Fibroblast of lung (primary cell): ENCODE measurements around the gene LYSMD2. TPM values are rescaled to one million over a fixed set of nuclear protein-coding genes. Genes with fewer than 3 reads are reported as not detected.

ENCODE experiments used
- DNase-seq, 2 donors: peaks; one replicate each; pipeline versions ENCODE4 v3.0.0 to v3.0.0-alpha.2; 2010; ENCODE audit warnings: low read depth in 2 of 2
- H2AFZ ChIP-seq: 2 replicates; pipeline ENCODE4 v1.5.1; 2012; ENCODE audit warnings: low read length, control low read depth, inconsistent platforms
- H3K27ac ChIP-seq: 2 replicates; pipeline ENCODE4 v1.5.1; 2011; ENCODE audit warnings: low read length, control low read depth; ENCODE audit not compliant: insufficient read depth
- H3K27me3 ChIP-seq: 2 replicates; pipeline ENCODE4 v1.5.1; 2011; ENCODE audit warnings: mild to moderate bottlenecking, low read length; ENCODE audit not compliant: control insufficient read depth, insufficient read depth
- H3K36me3 ChIP-seq: 2 replicates; pipeline ENCODE4 v1.5.1; 2011; ENCODE audit warnings: low read length; ENCODE audit not compliant: control insufficient read depth, insufficient read depth
- H3K4me1 ChIP-seq: 2 replicates; pipeline ENCODE4 v1.5.1; 2011; ENCODE audit warnings: low read length; ENCODE audit not compliant: control insufficient read depth, insufficient read depth; ENCODE audit errors: extremely low read depth
- H3K4me2 ChIP-seq: 2 replicates; pipeline ENCODE4 v1.5.1; 2011; ENCODE audit warnings: low read length, control low read depth; ENCODE audit not compliant: insufficient read depth; ENCODE audit errors: extremely low read depth
- H3K4me3 ChIP-seq, 4 experiments: fragments of 200-600 bp in 1 of 4; sonication (generic) in 1 of 4; replicated peaks in 1 of 4; 2 replicates each; pipeline ENCODE4 v1.5.1; 2011 to 2016; ENCODE audit warnings: low read length in 4 of 4, low read depth in 3 of 4, mild to moderate bottlenecking in 3 of 4, control low read depth in 2 of 4, inconsistent platforms in 1 of 4, mixed read lengths in 1 of 4; ENCODE audit not compliant: insufficient read depth in 1 of 4; ENCODE audit errors: control extremely low read depth in 1 of 4
- H3K79me2 ChIP-seq: 2 replicates; pipeline ENCODE4 v1.5.1; 2012; ENCODE audit warnings: mild to moderate bottlenecking, low read length, inconsistent platforms; ENCODE audit not compliant: control insufficient read depth, insufficient read depth
- H3K9ac ChIP-seq: 2 replicates; pipeline ENCODE4 v1.5.1; 2011; ENCODE audit warnings: mild to moderate bottlenecking, low read length, control low read depth; ENCODE audit not compliant: insufficient read depth
- H3K9me3 ChIP-seq: 2 replicates; pipeline ENCODE4 v1.5.1; 2012; ENCODE audit warnings: low read depth, low read length; ENCODE audit not compliant: control insufficient read depth, insufficient read depth
- H4K20me1 ChIP-seq: 2 replicates; pipeline ENCODE4 v1.5.1; 2011; ENCODE audit warnings: low read length; ENCODE audit not compliant: control insufficient read depth, insufficient read depth; ENCODE audit errors: extremely low read depth
- EZH2 ChIP-seq: IDR thresholded peaks from 2 replicates; pipeline ENCODE4 v1.5.1; 2012; ENCODE audit warnings: low read length, control low read depth, mild to moderate bottlenecking; ENCODE audit errors: missing control alignments
- polyA plus RNA-seq, 2 donors: library from polyadenylated mRNA; depleted of rRNA in 1 of 2; stranded (reverse) in 1 of 2; unstranded in 1 of 2; fragments of >200 nt; gene quantifications; 2 replicates each; pipeline ENCODE4 v1.2.1, GENCODE V29; 2011 to 2012; ENCODE audit warnings: missing spikeins in 1 of 2
- total RNA-seq: library from RNA; depleted of rRNA; stranded (reverse); fragments of >200 nt; gene quantifications from 2 replicates; pipeline ENCODE4 v1.2.1, GENCODE V29; 2014
- TF ChIP-seq, protein P1 (sequence below), 2 donors: IDR thresholded peaks in 1 of 2; conservative IDR thresholded peaks in 1 of 2; 1 replicate in 1 of 2; 2 replicates in 1 of 2; pipeline ENCODE4 v1.5.1; 2011 to 2012; ENCODE audit warnings: low read length in 2 of 2, control low read depth in 1 of 2, inconsistent platforms in 1 of 2, low read depth in 1 of 2, mild to moderate bottlenecking in 1 of 2

Gene LYSMD2
- total and polyA plus RNA-seq, 2 donors (not counting 1 experiment from before 2014, with no cell fraction given) = 7.8 to 10.1 TPM

DNA sequence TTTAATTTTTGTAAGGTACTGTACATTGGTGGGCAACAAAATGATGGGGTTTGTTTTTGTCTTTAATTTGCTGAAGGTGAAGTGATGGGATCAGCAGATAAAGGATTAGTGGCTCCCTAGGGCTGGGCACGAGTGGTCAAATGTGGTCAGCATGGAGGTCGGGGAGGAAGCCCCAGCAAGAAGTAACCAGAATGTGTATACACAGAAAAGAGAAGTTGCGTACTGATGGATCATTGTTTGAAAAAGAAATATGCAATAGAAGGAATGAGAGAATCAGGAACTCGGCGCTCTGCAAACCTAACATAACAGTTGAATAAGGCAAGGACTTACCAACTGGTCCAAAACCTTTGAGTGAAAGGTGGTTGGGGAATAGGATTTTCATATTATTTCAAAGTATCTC lies 15.4 kb upstream of the LYSMD2 start:
- Histone ChIP-seq H3K4me2 (no peak overlapping the region), H3K9ac (no peak overlapping the region), H2AFZ (no peak overlapping the region), H3K4me3 (no peak overlapping the region), H3K4me1 (no peaks in the 10 kb centered on the region), H3K79me2 (no peaks in the 10 kb centered on the region), H4K20me1 (no peaks in the 10 kb centered on the region), H3K27ac (no peak overlapping the region), H3K9me3 (no peaks in the 10 kb centered on the region), H3K27me3 (peaks cover 20% of the 10 kb centered on the region), H3K36me3 (no peaks in the 10 kb centered on the region)
- DNase-seq = no peak
- TF ChIP-seq EZH2 = no peak
- TF ChIP-seq, protein P1, sequence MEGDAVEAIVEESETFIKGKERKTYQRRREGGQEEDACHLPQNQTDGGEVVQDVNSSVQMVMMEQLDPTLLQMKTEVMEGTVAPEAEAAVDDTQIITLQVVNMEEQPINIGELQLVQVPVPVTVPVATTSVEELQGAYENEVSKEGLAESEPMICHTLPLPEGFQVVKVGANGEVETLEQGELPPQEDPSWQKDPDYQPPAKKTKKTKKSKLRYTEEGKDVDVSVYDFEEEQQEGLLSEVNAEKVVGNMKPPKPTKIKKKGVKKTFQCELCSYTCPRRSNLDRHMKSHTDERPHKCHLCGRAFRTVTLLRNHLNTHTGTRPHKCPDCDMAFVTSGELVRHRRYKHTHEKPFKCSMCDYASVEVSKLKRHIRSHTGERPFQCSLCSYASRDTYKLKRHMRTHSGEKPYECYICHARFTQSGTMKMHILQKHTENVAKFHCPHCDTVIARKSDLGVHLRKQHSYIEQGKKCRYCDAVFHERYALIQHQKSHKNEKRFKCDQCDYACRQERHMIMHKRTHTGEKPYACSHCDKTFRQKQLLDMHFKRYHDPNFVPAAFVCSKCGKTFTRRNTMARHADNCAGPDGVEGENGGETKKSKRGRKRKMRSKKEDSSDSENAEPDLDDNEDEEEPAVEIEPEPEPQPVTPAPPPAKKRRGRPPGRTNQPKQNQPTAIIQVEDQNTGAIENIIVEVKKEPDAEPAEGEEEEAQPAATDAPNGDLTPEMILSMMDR (conservative IDR thresholded peaks at IDR 0.05 in 1 of 2, IDR thresholded peaks at IDR 0.05 in 1 of 2; ENCODE audit: low read depth in 1 of 2, low read length in 2 of 2) = no peak

DNA sequence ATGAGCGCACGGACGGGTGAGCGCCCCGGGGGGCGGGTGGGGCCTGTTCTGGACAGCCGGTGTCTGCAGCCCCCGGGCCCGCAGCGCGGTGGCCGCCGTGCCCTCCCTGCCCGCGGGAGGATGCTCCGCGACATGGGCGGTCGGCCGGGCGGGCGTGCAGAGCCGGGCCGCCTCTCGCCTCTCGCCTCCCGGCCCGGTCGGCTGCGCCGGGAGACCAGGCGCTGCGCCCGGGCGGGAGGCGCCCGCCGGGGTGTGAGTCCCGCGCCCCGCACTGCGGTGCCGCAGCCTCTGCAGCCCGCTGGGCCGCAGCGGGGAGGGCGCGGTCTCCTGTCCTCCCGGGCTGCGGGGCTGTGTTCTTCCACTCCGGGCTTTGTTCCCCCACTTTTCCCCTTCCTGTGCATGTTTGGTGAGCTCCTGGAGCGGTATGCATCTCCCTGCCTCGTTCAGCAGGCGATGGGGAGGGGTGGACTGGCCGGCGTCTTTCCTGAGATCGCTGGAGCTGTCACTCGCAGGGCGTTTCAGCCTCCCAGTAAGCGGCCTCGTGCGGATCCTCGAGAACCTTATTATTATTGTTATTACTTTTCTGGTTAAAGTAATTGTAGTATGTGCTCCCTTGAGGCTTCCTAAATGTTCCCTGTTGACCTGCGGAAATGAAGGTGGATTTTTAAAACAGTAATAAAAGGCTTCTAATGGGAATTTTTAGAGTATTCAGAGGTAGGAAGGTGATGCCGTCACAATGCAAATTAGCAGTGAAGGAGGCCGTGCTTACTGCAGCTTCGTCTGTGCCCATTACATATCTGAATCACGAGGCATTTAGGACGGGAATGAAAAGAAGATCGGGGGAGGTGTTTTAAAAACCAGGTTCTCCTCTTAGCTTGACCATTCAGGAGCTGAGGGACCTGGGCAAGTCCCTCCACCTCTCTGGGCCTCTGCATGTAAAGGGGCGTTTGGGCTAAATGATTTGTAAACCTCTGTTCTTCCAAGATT lies 14.5 kb upstream of the LYSMD2 start:
- Histone ChIP-seq H3K4me1 (no peaks in the 10 kb centered on the region), H3K9ac (no peak overlapping the region), H3K4me3 (peak overlapping the region; percentile 39 to 70 (median 60)), H3K27me3 (peaks cover 20% of the 10 kb centered on the region), H3K27ac (no peak overlapping the region), H4K20me1 (no peaks in the 10 kb centered on the region), H3K36me3 (no peaks in the 10 kb centered on the region), H2AFZ (peak overlapping the region; percentile 67), H3K9me3 (no peaks in the 10 kb centered on the region), H3K79me2 (no peaks in the 10 kb centered on the region), H3K4me2 (peak overlapping the region; percentile 9)
- peak; percentile 35 to 55 for DNase-seq
- TF ChIP-seq, protein P1 (conservative IDR thresholded peaks at IDR 0.05 in 1 of 2, IDR thresholded peaks at IDR 0.05 in 1 of 2; ENCODE audit: low read depth in 1 of 2, low read length in 2 of 2) = no peak
- TF ChIP-seq EZH2 = no peak

DNA sequence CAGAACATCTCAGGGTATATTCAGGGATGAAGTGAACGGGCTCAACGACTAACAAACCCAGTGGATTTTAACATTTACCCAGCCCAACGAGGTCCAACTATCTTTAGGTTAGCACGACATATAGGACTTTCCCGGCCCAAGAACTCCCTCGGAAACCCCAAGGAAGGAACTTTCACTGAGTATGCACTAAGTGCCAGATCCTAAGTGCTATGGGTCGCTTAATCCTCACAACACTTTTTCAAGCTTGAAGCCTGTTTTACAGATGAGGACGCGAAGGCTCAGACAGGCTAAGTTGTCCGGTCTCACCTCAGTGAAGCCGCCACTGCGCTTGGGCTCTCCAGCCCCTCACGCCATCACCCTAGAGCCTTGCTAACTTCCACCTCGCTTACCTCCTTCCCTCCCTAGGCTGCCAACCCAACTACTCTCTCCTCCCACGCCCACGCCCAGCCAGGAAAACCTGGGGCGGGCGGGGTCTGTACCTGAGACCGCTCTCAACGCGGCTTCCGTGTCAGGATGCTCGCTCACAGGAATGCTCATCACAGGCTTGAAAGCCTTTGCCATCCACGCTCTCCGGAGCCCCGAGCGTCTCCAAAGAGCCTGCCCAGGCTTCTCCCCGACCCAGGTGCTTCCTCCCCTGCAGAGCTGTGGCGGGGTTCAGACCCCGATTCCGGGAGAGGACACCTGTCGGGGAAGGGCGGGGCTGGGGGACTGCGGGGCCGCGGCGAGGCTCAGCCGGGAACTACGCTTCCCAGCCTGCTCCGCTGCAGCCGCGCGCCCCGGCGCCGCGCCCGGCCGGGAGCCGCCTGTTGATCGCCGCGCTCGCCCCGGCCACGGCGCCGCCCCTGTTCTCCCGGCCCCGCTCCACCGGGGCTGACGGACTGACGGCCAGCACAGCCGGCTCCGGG lies 13.6 kb upstream of the LYSMD2 start, which contains the start of gene TMOD2:
TMOD2 (plus strand) TSS at position 806 of the 905 bp plus-strand sequence. CDS start 14,845 bp downstream, outside the sequence.
- H3K4me2 ChIP-seq = peak within 1 kb of the TSS; percentile 67
- peak; percentile 29 to 43 for DNase-seq
- peaks cover 20% of the 10 kb centered on the region for H3K27me3 ChIP-seq
- no peaks in the 10 kb centered on the region for H3K4me1 ChIP-seq
- H3K79me2 ChIP-seq = no peaks in the 10 kb centered on the region
- H2AFZ ChIP-seq = peak within 1 kb of the TSS; percentile 67
- no peaks in the 10 kb centered on the region for H4K20me1 ChIP-seq
- H3K36me3 ChIP-seq = no peaks in the 10 kb centered on the region
- peak within 1 kb of the TSS; percentile 39 to 70 (median 60) for H3K4me3 ChIP-seq
- TF ChIP-seq, protein P1 (conservative IDR thresholded peaks at IDR 0.05 in 1 of 2, IDR thresholded peaks at IDR 0.05 in 1 of 2; ENCODE audit: low read depth in 1 of 2, low read length in 2 of 2) = no peak
- TF ChIP-seq EZH2 = no peak
- H3K27ac ChIP-seq = no peak within 1 kb of the TSS
- no peak within 1 kb of the TSS for H3K9ac ChIP-seq
- no peaks in the 10 kb centered on the region for H3K9me3 ChIP-seq
